Adrenal gland (tissue), 12 donors: ENCODE results near the gene PTPRN2. TPM values are rescaled to one million over a fixed set of nuclear protein-coding genes. Genes with fewer than 3 reads are reported as not detected.
"Not testable (repeated sequence)": the region's sequence is repeated elsewhere in the genome, so short reads cannot be mapped to it uniquely, and the experiment has no call there.

Source experiments
- DNase-seq, 7 donors: peaks; one replicate each; pipeline ENCODE4 v3.0.0-alpha.2; 2019 to 2020
- H3K27ac ChIP-seq, 5 donors: fragments of 200-600 bp; sonication (generic) in 4 of 5; 1 replicate in 3 of 5; 2 replicates in 2 of 5; pipeline versions ENCODE4 v1.5.1 to v1.8.0; 2016 to 2020; ENCODE audit warnings: mild to moderate bottlenecking in 1 of 5
- H3K27me3 ChIP-seq: fragments of 200-600 bp; 2 replicates; pipeline ENCODE4 v1.8.0; 2021
- H3K36me3 ChIP-seq, 2 donors: fragments of 200-600 bp; replicated peaks in 1 of 2; 1 replicate in 1 of 2; 2 replicates in 1 of 2; pipeline versions ENCODE4 v1.5.1 to v1.8.0; 2018 to 2022
- H3K4me1 ChIP-seq, 2 donors: fragments of 200-600 bp; replicated peaks in 1 of 2; 1 replicate in 1 of 2; 2 replicates in 1 of 2; pipeline versions ENCODE4 v1.5.1 to v1.8.0; 2018 to 2021
- H3K4me3 ChIP-seq, 4 donors: fragments of 200-600 bp; sonication (generic) in 3 of 4; one replicate each; pipeline ENCODE4 v1.5.1; 2016 to 2018
- H3K9me3 ChIP-seq, 3 donors: fragments of 200-600 bp; sonication (generic) in 1 of 3; replicated peaks in 1 of 3; 1 replicate in 2 of 3; 2 replicates in 1 of 3; pipeline versions ENCODE4 v1.5.1 to v1.8.0; 2016 to 2021
- CTCF ChIP-seq, 6 experiments: fragments of 450-650 bp in 4 of 6; fragments of 200-600 bp in 2 of 6; sonication (generic) in 1 of 6; IDR thresholded peaks; 1 replicate in 5 of 6; 2 replicates in 1 of 6; pipeline versions ENCODE4 v1.5.1 to v1.8.0; 2016 to 2021; ENCODE audit warnings: antibody characterized with exemption in 6 of 6, mild to moderate bottlenecking in 2 of 6, moderate library complexity in 1 of 6
- POLR2A ChIP-seq, 2 donors: fragments of 450-650 bp; IDR thresholded peaks; one replicate each; pipeline ENCODE4 v1.6.1; 2017; ENCODE audit warnings: antibody characterized with exemption in 2 of 2, mild to moderate bottlenecking in 2 of 2, moderate library complexity in 1 of 2
- WGBS, 4 donors: extraction: QIAGEN DNeasy Blood & Tissue Kit in 2 of 4; methylation state at CpG; one replicate each; pipeline versions ENCODE4 v1.1.5 to v1.1.7; 2013 to 2017; 5-methylcytosine and 5-hydroxymethylcytosine counted together
- intact Hi-C, 2 donors: fragments of 100-400 bp; cut with DNase I; formaldehyde crosslinking; loops; one replicate each; pipeline versions ENCODE4 v1.14.1 to v1.15.0; 2022 to 2023
- polyA plus RNA-seq, 3 donors: library from polyadenylated mRNA; stranded (reverse); fragments of 200-250 nt in 2 of 3; fragments of 350-450 nt in 1 of 3; fragmentation: Illumina TruSeq in 1 of 3; extraction: RNeasy Lipid Tissue Mini Kit (QIAGEN cat#74804) in 1 of 3; gene quantifications; one replicate each; pipeline ENCODE4 v1.2.3, GENCODE V29; 2013 to 2014
- total RNA-seq, 9 donors: library from RNA; depleted of rRNA in 4 of 9; stranded (reverse); fragments of >200 nt in 4 of 9; fragments of 120-200 nt in 1 of 9; fragmentation: NEBNext Ultra II Directional in 1 of 9; extraction: Animal tissue kit (Norgen Biotek cat#: 25700) in 1 of 9; gene quantifications; one replicate each; pipeline versions ENCODE4 v1.1.0 to v1.2.4, GENCODE V29; 2013 to 2023
- donor health status: healthy with polysubstance abuse.
- donor health status: Bipolar disorder and iron deficiency.
- donor health status: DM: yes; HTN: yes; CAD: no.
- donor health status: DM: no; HTN: no; CAD: no.
- donor health status: DM: no; HTN: no; CAD: no.
- donor health status: DM: yes; HTN: yes; CAD: no.

PTPRN2 gene
- total and polyA plus RNA-seq, 12 donors: 2.2 to 16.2 (median 3.4) TPM

GRCh38 chr7:158428131-158428836, 159.3 kb downstream of the PTPRN2 start:
- peaks cover 0 to 3% of the 10 kb centered on the region in 2 donors for H3K4me1 ChIP-seq
- H3K36me3 ChIP-seq: no peaks in the 10 kb centered on the region
- TF ChIP-seq POLR2A (IDR thresholded peaks at IDR 0.05) (no peak), CTCF (IDR thresholded peaks at IDR 0.05) (no peak)
- DNase-seq: peak in 1 of 7 donors; percentile 20
- H3K27ac ChIP-seq: no peak overlapping the region
- H3K27me3 ChIP-seq: no peaks in the 10 kb centered on the region
- WGBS, 4 donors: 80 to 85% (median 82%) methylated on average over 26 of the region's 26 CpGs
- intact Hi-C loops: no loop called here
- no peak overlapping the region for H3K4me3 ChIP-seq
- H3K9me3 ChIP-seq: no peaks in the 10 kb centered on the region

GRCh38 chr7:158425676-158426075, 161.9 kb downstream of the PTPRN2 start:
- WGBS, 4 donors: 91 to 98% (median 97%) methylated on average over 13 to 34 of the region's 42 CpGs; no CpG with 5 or more reads in 1 of the 4 donors
- H3K36me3 ChIP-seq, DNase-seq, intact Hi-C loops, H3K9me3 ChIP-seq, H3K4me1 ChIP-seq, H3K4me3 ChIP-seq, H3K27ac ChIP-seq, H3K27me3 ChIP-seq: not testable (repeated sequence)

GRCh38 chr7:158424531-158424930, 163.1 kb downstream of the PTPRN2 start:
- TF ChIP-seq CTCF (IDR thresholded peaks at IDR 0.05) (no peak), POLR2A (IDR thresholded peaks at IDR 0.05) (no peak)
- intact Hi-C loops: no loop called here
- Histone ChIP-seq H3K36me3 (no peaks in the 10 kb centered on the region), H3K27ac (no peak overlapping the region), H3K27me3 (no peaks in the 10 kb centered on the region), H3K4me3 (no peak overlapping the region), H3K9me3 (no peaks in the 10 kb centered on the region), H3K4me1 (no peaks in the 10 kb centered on the region)
- WGBS, 4 donors: 87 to 93% (median 92%) methylated on average over 5 to 19 of the region's 19 CpGs
- no peak for DNase-seq

GRCh38 chr7:158424011-158424410, 163.6 kb downstream of the PTPRN2 start:
- Histone ChIP-seq H3K4me3 (no peak overlapping the region), H3K36me3 (no peaks in the 10 kb centered on the region), H3K4me1 (no peaks in the 10 kb centered on the region), H3K9me3 (no peaks in the 10 kb centered on the region), H3K27ac (no peak overlapping the region), H3K27me3 (no peaks in the 10 kb centered on the region)
- DNase-seq: no peak
- 90 to 91% (median 91%) methylated on average over 22 to 23 of the region's 23 CpGs for WGBS, 4 donors
- intact Hi-C loops: no loop called here
- TF ChIP-seq POLR2A (IDR thresholded peaks at IDR 0.05) (no peak), CTCF (IDR thresholded peaks at IDR 0.05) (no peak)
